Upper lobe of right lung (tissue), 1 donor: ENCODE results near the gene LRCH1. TPM values are rescaled to one million over a fixed set of nuclear protein-coding genes. Genes with fewer than 3 reads are reported as not detected.

Experiments
- ATAC-seq: fragments of 200-7000 bp; cut with Tn5 transposase; one replicate; pipeline ENCODE4 v1.9.1; 2020; ENCODE audit warnings: mild to moderate bottlenecking, moderate library complexity
- DNase-seq: peaks from one replicate; pipeline ENCODE4 v3.0.0-alpha.2; 2020
- H3K27ac ChIP-seq: fragments of 200-600 bp; one replicate; pipeline ENCODE4 v1.8.0; 2022
- H3K27me3 ChIP-seq: fragments of 200-600 bp; one replicate; pipeline ENCODE4 v1.8.0; 2022; ENCODE audit warnings: mild to moderate bottlenecking
- H3K36me3 ChIP-seq: fragments of 200-600 bp; one replicate; pipeline ENCODE4 v1.8.0; 2022
- H3K4me1 ChIP-seq: fragments of 200-600 bp; one replicate; pipeline ENCODE4 v1.8.0; 2022
- H3K4me3 ChIP-seq: fragments of 200-600 bp; one replicate; pipeline ENCODE4 v1.8.0; 2022; ENCODE audit warnings: mild to moderate bottlenecking
- H3K9me3 ChIP-seq: fragments of 200-600 bp; one replicate; pipeline ENCODE4 v1.8.0; 2022
- CTCF ChIP-seq: fragments of 200-600 bp; IDR thresholded peaks from one replicate; pipeline ENCODE4 v1.8.0; 2022; ENCODE audit warnings: antibody characterized with exemption
- intact Hi-C: fragments of 100-400 bp; cut with DNase I; formaldehyde crosslinking; loops from one replicate; pipeline ENCODE4 v1.11.0; 2022
- total RNA-seq: library from RNA; stranded (reverse); fragmentation: NEBNext Ultra II Directional; extraction: Animal tissue kit (Norgen Biotek cat#: 25700); gene quantifications from one replicate; pipeline ENCODE4 v1.2.1, GENCODE V29; 2021
- donor health status: DM: no; HTN: yes; CAD: no; lungs with severe emphysema.

Gene LRCH1
- total RNA-seq, 1 donor from 2014 or later = 32.0 TPM

GRCh38 chr13:46672338-46673090, 119.5 kb downstream of the LRCH1 start:
- ATAC-seq = no peak

GRCh38 chr13:46675016-46675415, 122.0 kb downstream of the LRCH1 start:
- no peak for ATAC-seq
- no peak for DNase-seq
- H3K9me3 ChIP-seq = no peaks in the 10 kb centered on the region
- H3K4me3 ChIP-seq = no peak overlapping the region
- peaks cover 12% of the 10 kb centered on the region for H3K4me1 ChIP-seq
- H3K36me3 ChIP-seq = peaks cover 4% of the 10 kb centered on the region
- H3K27ac ChIP-seq = no peak overlapping the region
- no peaks in the 10 kb centered on the region for H3K27me3 ChIP-seq
- TF ChIP-seq CTCF = no peak
- intact Hi-C loops = loop anchor here (10.0 kb wide), 1 partner anchor 120 kb away; the partner anchor contains the start of gene LRCH1

More at GRCh38 chr13:46672338-46673090, 119.5 kb downstream of the LRCH1 start:
- Histone ChIP-seq H3K27me3 (no peaks in the 10 kb centered on the region), H3K9me3 (no peaks in the 10 kb centered on the region), H3K4me3 (no peak overlapping the region), H3K4me1 (peaks cover 14% of the 10 kb centered on the region), H3K36me3 (peaks cover 9% of the 10 kb centered on the region), H3K27ac (no peak overlapping the region)
- intact Hi-C loops = loop anchor here (10.0 kb wide), 1 partner anchor 118 kb away; the partner anchor contains the start of gene LRCH1
- TF ChIP-seq CTCF = no peak
- no peak for DNase-seq

GRCh38 chr13:46676378-46676725, 123.4 kb downstream of the LRCH1 start:
- ATAC-seq = no peak
- Histone ChIP-seq H3K9me3 (no peaks in the 10 kb centered on the region), H3K27me3 (no peaks in the 10 kb centered on the region), H3K4me1 (peaks cover 14% of the 10 kb centered on the region), H3K27ac (no peak overlapping the region), H3K36me3 (no peaks in the 10 kb centered on the region), H3K4me3 (no peak overlapping the region)
- DNase-seq = no peak
- intact Hi-C loops = loop anchor here (10.0 kb wide), 1 partner anchor 122 kb away; the partner anchor contains the start of gene LRCH1
- no peak for TF ChIP-seq CTCF

GRCh38 chr13:46679369-46680120, 126.6 kb downstream of the LRCH1 start:
- intact Hi-C loops = loop anchor here (10.0 kb wide), 1 partner anchor 125 kb away; the partner anchor contains the start of gene LRCH1
- Histone ChIP-seq H3K4me3 (peak overlapping the region; percentile 30), H3K9me3 (no peaks in the 10 kb centered on the region)

GRCh38 chr13:46682015-46682414, 129.0 kb downstream of the LRCH1 start:
- ATAC-seq = no peak
- H3K4me3 ChIP-seq = no peak overlapping the region
- no peaks in the 10 kb centered on the region for H3K27me3 ChIP-seq
- intact Hi-C loops = no loop called here
- H3K27ac ChIP-seq = no peak overlapping the region
- H3K4me1 ChIP-seq = peaks cover 30% of the 10 kb centered on the region
- no peaks in the 10 kb centered on the region for H3K36me3 ChIP-seq
- H3K9me3 ChIP-seq = no peaks in the 10 kb centered on the region
- no peak for TF ChIP-seq CTCF
- no peak for DNase-seq

More at GRCh38 chr13:46679369-46680120, 126.6 kb downstream of the LRCH1 start:
- no peaks in the 10 kb centered on the region for H3K36me3 ChIP-seq
- peaks cover 22% of the 10 kb centered on the region for H3K4me1 ChIP-seq
- ATAC-seq (peak; percentile 67), DNase-seq (no peak)
- no peaks in the 10 kb centered on the region for H3K27me3 ChIP-seq
- H3K27ac ChIP-seq = peak overlapping the region; percentile 17
- no peak for TF ChIP-seq CTCF
